ENCODE results near the gene PI4K2A.

The PI4K2A gene

GRCh38 chr10:97724341-97724941 lies 84.0 kb downstream of the PI4K2A start:
- no peak for TF ChIP-seq CTCF (IDR thresholded peaks at IDR 0.05; ENCODE audit: control insufficient read depth, insufficient read depth, low read depth, low read length, missing control alignments)
- H3K4me3 ChIP-seq (ENCODE audit: control insufficient read depth, low read depth, low read length) = no peak overlapping the region
- no peak for DNase-seq (ENCODE audit: low read depth)
